22Rv1 (cell line): ENCODE data around the gene KRT27.

Experiments
- ZFX ChIP-seq: fragments of 450-650 bp; IDR thresholded peaks from 2 replicates; pipeline ENCODE4 v1.6.1; 2017; ENCODE audit warnings: antibody characterized with exemption, borderline replicate concordance
- TF ChIP-seq, protein P1 (sequence below): fragments of 450-650 bp; IDR thresholded peaks from 2 replicates; pipeline ENCODE4 v1.5.1; 2017; ENCODE audit warnings: mild to moderate bottlenecking

DNA sequence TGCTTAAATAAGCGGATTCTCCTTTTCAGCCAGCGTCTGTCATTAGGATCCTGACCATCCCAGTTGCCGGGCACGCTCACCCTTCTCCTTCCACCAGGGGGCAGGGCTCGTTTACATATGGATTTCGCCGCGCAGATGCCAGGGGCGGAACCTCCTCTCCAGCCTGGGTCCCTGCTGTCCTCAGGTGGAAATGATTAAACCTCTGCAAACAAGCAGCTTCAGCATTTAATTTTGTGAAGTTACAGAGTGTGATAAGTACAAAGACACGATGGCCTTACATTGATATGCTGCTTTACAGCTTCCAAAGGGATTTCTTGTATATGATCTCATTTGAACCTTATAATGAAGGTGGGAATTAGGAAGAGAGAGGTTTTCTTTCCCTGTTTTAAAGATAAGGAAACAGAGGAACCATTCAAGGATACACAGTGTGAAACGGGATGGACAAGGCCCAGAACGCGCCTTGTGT is 21.3 kb upstream of the KRT27 start:
- TF ChIP-seq, protein P1, sequence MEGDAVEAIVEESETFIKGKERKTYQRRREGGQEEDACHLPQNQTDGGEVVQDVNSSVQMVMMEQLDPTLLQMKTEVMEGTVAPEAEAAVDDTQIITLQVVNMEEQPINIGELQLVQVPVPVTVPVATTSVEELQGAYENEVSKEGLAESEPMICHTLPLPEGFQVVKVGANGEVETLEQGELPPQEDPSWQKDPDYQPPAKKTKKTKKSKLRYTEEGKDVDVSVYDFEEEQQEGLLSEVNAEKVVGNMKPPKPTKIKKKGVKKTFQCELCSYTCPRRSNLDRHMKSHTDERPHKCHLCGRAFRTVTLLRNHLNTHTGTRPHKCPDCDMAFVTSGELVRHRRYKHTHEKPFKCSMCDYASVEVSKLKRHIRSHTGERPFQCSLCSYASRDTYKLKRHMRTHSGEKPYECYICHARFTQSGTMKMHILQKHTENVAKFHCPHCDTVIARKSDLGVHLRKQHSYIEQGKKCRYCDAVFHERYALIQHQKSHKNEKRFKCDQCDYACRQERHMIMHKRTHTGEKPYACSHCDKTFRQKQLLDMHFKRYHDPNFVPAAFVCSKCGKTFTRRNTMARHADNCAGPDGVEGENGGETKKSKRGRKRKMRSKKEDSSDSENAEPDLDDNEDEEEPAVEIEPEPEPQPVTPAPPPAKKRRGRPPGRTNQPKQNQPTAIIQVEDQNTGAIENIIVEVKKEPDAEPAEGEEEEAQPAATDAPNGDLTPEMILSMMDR: peak; percentile 93
- TF ChIP-seq ZFX: no peak
